ENCODE measurements around the gene CLIC5. TPM values are rescaled to one million over a fixed set of nuclear protein-coding genes. Genes with fewer than 3 reads are reported as not detected.

The CLIC5 gene
- polyA plus RNA-seq, 1 donor (not counting 4 experiments of a cell fraction or from before 2014, with no cell fraction given) = 0.09 TPM

- DNase-seq (ENCODE audit: low read depth, low spot score) (no peak), FAIRE-seq (no peak)
- no peak overlapping the region for H3K4me3 ChIP-seq (ENCODE audit: control insufficient read depth in 2 of 3, extremely low read depth in 1 of 3, insufficient read depth in 2 of 3, low read depth in 1 of 3, low read length in 3 of 3)
- no peaks in the 10 kb centered on the region for H4K20me1 ChIP-seq (ENCODE audit: control insufficient read depth, extremely low read depth, insufficient read depth, low read length)
- H3K27ac ChIP-seq (ENCODE audit: control insufficient read depth, insufficient read depth, low read length) = no peak overlapping the region
- no peak overlapping the region for H3K4me2 ChIP-seq (ENCODE audit: control insufficient read depth, extremely low read depth, insufficient read depth, low read depth, low read length)
- dilution Hi-C loops (cut with MboI; ENCODE audit: extremely low pct_ligation_motif_present, low sequenced_read_pairs) = no loop called here
- no peaks in the 10 kb centered on the region for H3K79me2 ChIP-seq (ENCODE audit: control insufficient read depth, insufficient read depth, low read length)
- H3K4me1 ChIP-seq (ENCODE audit: control insufficient read depth, extremely low read depth, insufficient read depth, low read length) = peaks cover 5% of the 10 kb centered on the region
- H3K27me3 ChIP-seq (ENCODE audit: control insufficient read depth, extremely low read depth, insufficient read depth, low read length) = no peaks in the 10 kb centered on the region
- TF ChIP-seq, protein P1, sequence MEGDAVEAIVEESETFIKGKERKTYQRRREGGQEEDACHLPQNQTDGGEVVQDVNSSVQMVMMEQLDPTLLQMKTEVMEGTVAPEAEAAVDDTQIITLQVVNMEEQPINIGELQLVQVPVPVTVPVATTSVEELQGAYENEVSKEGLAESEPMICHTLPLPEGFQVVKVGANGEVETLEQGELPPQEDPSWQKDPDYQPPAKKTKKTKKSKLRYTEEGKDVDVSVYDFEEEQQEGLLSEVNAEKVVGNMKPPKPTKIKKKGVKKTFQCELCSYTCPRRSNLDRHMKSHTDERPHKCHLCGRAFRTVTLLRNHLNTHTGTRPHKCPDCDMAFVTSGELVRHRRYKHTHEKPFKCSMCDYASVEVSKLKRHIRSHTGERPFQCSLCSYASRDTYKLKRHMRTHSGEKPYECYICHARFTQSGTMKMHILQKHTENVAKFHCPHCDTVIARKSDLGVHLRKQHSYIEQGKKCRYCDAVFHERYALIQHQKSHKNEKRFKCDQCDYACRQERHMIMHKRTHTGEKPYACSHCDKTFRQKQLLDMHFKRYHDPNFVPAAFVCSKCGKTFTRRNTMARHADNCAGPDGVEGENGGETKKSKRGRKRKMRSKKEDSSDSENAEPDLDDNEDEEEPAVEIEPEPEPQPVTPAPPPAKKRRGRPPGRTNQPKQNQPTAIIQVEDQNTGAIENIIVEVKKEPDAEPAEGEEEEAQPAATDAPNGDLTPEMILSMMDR (optimal IDR thresholded peaks at IDR 0.05 in 1 of 3, IDR thresholded peaks at IDR 0.05 in 1 of 3, conservative IDR thresholded peaks at IDR 0.05 in 1 of 3; ENCODE audit: extremely low read depth in 1 of 3, insufficient read depth in 2 of 3, low read length in 3 of 3) = no peak
- TF ChIP-seq EZH2 (IDR thresholded peaks at IDR 0.05; ENCODE audit: low read length) = no peak
- no peaks in the 10 kb centered on the region for H3K9me1 ChIP-seq (ENCODE audit: control insufficient read depth, extremely low read depth, insufficient read depth, low read length)
- no peaks in the 10 kb centered on the region for H3K36me3 ChIP-seq (ENCODE audit: control insufficient read depth in 2 of 2, extremely low read depth in 1 of 2, insufficient read depth in 2 of 2, low read length in 2 of 2)
- no peak overlapping the region for H2AFZ ChIP-seq (ENCODE audit: control insufficient read depth, low read length)
- no peaks in the 10 kb centered on the region for H3K9me3 ChIP-seq (ENCODE audit: control insufficient read depth, low read depth, low read length)
- no peak overlapping the region for H3K9ac ChIP-seq (ENCODE audit: control insufficient read depth, extremely low read depth, insufficient read depth, low read length)
Observed at GRCh38 chr6:46035242-46035641, 19.6 kb upstream of the CLIC5 start.

DNA sequence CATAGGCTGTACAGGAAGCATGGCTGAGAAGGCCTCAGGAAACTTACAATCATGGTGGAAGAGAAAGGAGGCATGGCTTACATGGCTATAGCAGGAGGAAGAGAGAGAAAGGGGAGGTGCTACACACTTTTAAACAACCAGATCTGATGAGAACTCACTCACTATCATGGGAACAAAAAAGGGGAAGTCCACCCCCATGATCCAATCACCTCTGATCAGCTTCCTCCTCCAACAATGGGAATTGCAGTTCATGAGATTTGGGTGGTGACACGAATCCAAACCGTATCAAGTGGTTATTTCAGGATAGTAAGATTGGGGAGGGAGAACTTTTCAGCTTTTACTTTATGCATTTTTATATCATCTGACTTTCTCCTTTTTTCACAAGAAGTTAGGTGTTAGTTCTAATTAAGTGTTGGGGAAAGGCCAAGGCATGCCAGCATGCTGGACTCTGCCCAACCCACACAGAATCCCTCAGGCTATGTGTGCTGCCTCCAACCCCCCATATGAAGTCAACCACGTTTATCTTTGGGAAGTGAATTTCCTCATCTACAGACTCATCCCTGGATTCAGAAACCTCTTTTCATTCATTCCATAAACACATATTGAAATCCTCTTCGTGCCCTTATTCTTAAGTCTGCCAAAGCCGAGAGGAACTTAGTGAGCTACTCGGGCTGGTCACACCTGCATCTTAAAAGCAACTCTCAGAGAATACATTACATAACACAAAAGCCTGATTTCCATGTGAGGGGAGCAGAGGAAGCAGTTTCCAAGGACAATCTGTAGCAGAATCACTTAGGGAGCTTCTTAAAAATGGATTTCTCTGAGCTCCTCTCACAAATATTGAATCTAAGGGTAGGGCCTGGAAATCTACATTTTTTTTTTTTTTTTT is 16.7 kb upstream of the CLIC5 start:
- TF ChIP-seq, protein P1 (optimal IDR thresholded peaks at IDR 0.05 in 1 of 3, IDR thresholded peaks at IDR 0.05 in 1 of 3, conservative IDR thresholded peaks at IDR 0.05 in 1 of 3; ENCODE audit: extremely low read depth in 1 of 3, insufficient read depth in 2 of 3, low read length in 3 of 3) = no peak
- no peak for TF ChIP-seq EZH2 (IDR thresholded peaks at IDR 0.05; ENCODE audit: low read length)
- H3K79me2 ChIP-seq (ENCODE audit: control insufficient read depth, insufficient read depth, low read length) = no peaks in the 10 kb centered on the region
- H3K4me1 ChIP-seq (ENCODE audit: control insufficient read depth, extremely low read depth, insufficient read depth, low read length) = peaks cover 5% of the 10 kb centered on the region
- H4K20me1 ChIP-seq (ENCODE audit: control insufficient read depth, extremely low read depth, insufficient read depth, low read length) = no peaks in the 10 kb centered on the region
- no peaks in the 10 kb centered on the region for H3K9me3 ChIP-seq (ENCODE audit: control insufficient read depth, low read depth, low read length)
- no peak overlapping the region for H2AFZ ChIP-seq (ENCODE audit: control insufficient read depth, low read length)
- no peak overlapping the region for H3K4me3 ChIP-seq (ENCODE audit: control insufficient read depth in 2 of 3, extremely low read depth in 1 of 3, insufficient read depth in 2 of 3, low read depth in 1 of 3, low read length in 3 of 3)
- H3K9ac ChIP-seq (ENCODE audit: control insufficient read depth, extremely low read depth, insufficient read depth, low read length) = no peak overlapping the region
- no peaks in the 10 kb centered on the region for H3K36me3 ChIP-seq (ENCODE audit: control insufficient read depth in 2 of 2, extremely low read depth in 1 of 2, insufficient read depth in 2 of 2, low read length in 2 of 2)
- H3K27ac ChIP-seq (ENCODE audit: control insufficient read depth, insufficient read depth, low read length) = no peak overlapping the region
- FAIRE-seq = no peak
- H3K27me3 ChIP-seq (ENCODE audit: control insufficient read depth, extremely low read depth, insufficient read depth, low read length) = no peaks in the 10 kb centered on the region
- dilution Hi-C loops (cut with MboI; ENCODE audit: extremely low pct_ligation_motif_present, low sequenced_read_pairs) = no loop called here
- no peak overlapping the region for H3K4me2 ChIP-seq (ENCODE audit: control insufficient read depth, extremely low read depth, insufficient read depth, low read depth, low read length)
- no peak for DNase-seq (ENCODE audit: low read depth, low spot score)
- no peaks in the 10 kb centered on the region for H3K9me1 ChIP-seq (ENCODE audit: control insufficient read depth, extremely low read depth, insufficient read depth, low read length)
